ENCODE results near the gene STEEP1.
A peak's percentile ranks its signal among the peaks of the same experiment; 100 is the strongest.

STEEP1 gene

DNA sequence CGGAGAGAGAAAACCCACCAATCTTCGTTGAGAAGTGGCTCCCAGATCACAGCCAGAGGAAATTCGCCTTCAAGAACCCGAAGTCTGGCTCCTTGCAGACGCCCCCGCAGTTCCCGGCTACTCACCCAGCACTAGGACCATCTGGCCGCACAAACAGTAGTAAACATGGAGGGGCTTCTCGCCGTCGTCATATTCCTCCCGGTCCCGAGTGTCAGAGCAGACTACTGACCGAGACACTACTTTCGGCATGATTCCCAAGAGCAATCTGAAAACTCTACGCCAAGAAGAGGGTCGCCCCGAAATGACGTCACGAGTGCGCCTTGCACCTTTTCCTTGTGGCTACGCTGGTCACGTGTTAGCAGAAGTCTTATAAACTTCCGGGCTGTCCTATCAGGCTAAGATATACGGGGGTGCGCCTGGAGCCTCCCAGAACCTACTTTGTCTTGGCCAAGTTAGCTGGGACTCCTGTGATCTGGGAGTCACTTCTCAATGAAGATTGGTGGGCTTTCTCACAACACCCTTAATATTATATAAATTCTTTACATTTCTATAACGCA lies at the start of gene STEEP1:
STEEP1 (minus strand) TSS at position 303 of the 557 bp plus-strand sequence; CDS start at position 249, 54 bp downstream.
- Histone ChIP-seq H3K4me2 (ENCODE audit: low read depth, low read length, poor library complexity, severe bottlenecking) (peak within 1 kb of the TSS; percentile 91), H3K27me3 (ENCODE audit: low read length) (no peaks in the 10 kb centered on the region), H3K9me2 (replicated peaks; ENCODE audit: insufficient read depth, low read length) (no peaks in the 10 kb centered on the region), H3K9me3 (ENCODE audit: insufficient read depth, low read length) (no peaks in the 10 kb centered on the region), H3F3A (ENCODE audit: insufficient read depth) (no peaks in the 10 kb centered on the region; the same call in 1 of the 2 replicates), H3K9ac (ENCODE audit: low read length) (peak within 1 kb of the TSS; percentile 70), H2AFZ (ENCODE audit: low read depth, low read length, severe bottlenecking) (no peak within 1 kb of the TSS), H3K4me3 (ENCODE audit: insufficient read depth, low read length, poor library complexity, severe bottlenecking) (peak within 1 kb of the TSS; percentile 87), H3K36me3 (ENCODE audit: low read length) (no peaks in the 10 kb centered on the region), H3K27ac (ENCODE audit: low read depth, low read length) (no peak within 1 kb of the TSS), H4K20me1 (ENCODE audit: low read depth, low read length) (no peaks in the 10 kb centered on the region), H3K79me2 (ENCODE audit: insufficient read depth, low read length) (peaks cover 9% of the 10 kb centered on the region)
- TF ChIP-seq EZH2phosphoT487 (conservative IDR thresholded peaks at IDR 0.05; ENCODE audit: low read length) = no peak
- TF ChIP-seq, protein P1, sequence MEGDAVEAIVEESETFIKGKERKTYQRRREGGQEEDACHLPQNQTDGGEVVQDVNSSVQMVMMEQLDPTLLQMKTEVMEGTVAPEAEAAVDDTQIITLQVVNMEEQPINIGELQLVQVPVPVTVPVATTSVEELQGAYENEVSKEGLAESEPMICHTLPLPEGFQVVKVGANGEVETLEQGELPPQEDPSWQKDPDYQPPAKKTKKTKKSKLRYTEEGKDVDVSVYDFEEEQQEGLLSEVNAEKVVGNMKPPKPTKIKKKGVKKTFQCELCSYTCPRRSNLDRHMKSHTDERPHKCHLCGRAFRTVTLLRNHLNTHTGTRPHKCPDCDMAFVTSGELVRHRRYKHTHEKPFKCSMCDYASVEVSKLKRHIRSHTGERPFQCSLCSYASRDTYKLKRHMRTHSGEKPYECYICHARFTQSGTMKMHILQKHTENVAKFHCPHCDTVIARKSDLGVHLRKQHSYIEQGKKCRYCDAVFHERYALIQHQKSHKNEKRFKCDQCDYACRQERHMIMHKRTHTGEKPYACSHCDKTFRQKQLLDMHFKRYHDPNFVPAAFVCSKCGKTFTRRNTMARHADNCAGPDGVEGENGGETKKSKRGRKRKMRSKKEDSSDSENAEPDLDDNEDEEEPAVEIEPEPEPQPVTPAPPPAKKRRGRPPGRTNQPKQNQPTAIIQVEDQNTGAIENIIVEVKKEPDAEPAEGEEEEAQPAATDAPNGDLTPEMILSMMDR (IDR thresholded peaks at IDR 0.05; ENCODE audit: insufficient read depth, low read length, poor library complexity, severe bottlenecking) = no peak

GRCh38 chrX:119614776-119615175 lies 49.6 kb upstream of the STEEP1 start:
- Histone ChIP-seq H3F3A (ENCODE audit: insufficient read depth) (peaks cover 18% of the 10 kb centered on the region), H2AFZ (ENCODE audit: low read depth, low read length, severe bottlenecking) (no peak overlapping the region), H3K27ac (ENCODE audit: low read depth, low read length) (no peak overlapping the region), H4K20me1 (ENCODE audit: low read depth, low read length) (no peaks in the 10 kb centered on the region), H3K36me3 (ENCODE audit: low read length) (no peaks in the 10 kb centered on the region), H3K9me2 (replicated peaks; ENCODE audit: insufficient read depth, low read length) (no peaks in the 10 kb centered on the region), H3K9ac (ENCODE audit: low read length) (no peak overlapping the region), H3K27me3 (ENCODE audit: low read length) (no peaks in the 10 kb centered on the region), H3K79me2 (ENCODE audit: insufficient read depth, low read length) (no peaks in the 10 kb centered on the region), H3K4me2 (ENCODE audit: low read depth, low read length, poor library complexity, severe bottlenecking) (no peak overlapping the region), H3K4me3 (ENCODE audit: insufficient read depth, low read length, poor library complexity, severe bottlenecking) (no peak overlapping the region), H3K9me3 (ENCODE audit: insufficient read depth, low read length) (no peaks in the 10 kb centered on the region)
- TF ChIP-seq EZH2phosphoT487 (conservative IDR thresholded peaks at IDR 0.05; ENCODE audit: low read length) = no peak
- TF ChIP-seq, protein P1 (IDR thresholded peaks at IDR 0.05; ENCODE audit: insufficient read depth, low read length, poor library complexity, severe bottlenecking) = no peak

DNA sequence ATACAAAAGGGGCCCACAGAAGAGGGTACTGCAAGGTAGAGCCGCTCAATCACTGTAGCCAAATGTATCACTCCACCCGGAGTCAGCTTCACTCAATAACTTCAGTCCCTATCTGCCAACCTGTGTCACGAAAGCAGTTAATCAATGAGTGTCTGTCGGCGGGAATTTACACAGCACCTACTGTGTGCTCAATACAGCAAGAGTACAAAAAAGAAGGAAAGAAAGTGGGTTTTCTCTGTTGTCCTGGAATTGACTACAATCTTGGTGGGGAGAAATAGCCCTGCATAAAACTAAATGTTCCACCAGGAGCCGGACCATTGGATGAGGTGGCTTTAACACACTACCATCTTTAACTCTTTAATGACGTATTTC lies 41.8 kb upstream of the STEEP1 start:
- H3K36me3 ChIP-seq (ENCODE audit: low read length) = no peaks in the 10 kb centered on the region
- 0 out of 2 replicates have a peak, but pooled peaks cover 5% of the 10 kb centered on the region for H4K20me1 ChIP-seq (ENCODE audit: low read depth, low read length)
- H2AFZ ChIP-seq (ENCODE audit: low read depth, low read length, severe bottlenecking) = peak overlapping the region; percentile 18
- peak overlapping the region; percentile 79 for H3K4me2 ChIP-seq (ENCODE audit: low read depth, low read length, poor library complexity, severe bottlenecking)
- H3K9me2 ChIP-seq (replicated peaks; ENCODE audit: insufficient read depth, low read length) = no peaks in the 10 kb centered on the region
- no peaks in the 10 kb centered on the region for H3K27me3 ChIP-seq (ENCODE audit: low read length)
- no peaks in the 10 kb centered on the region for H3K9me3 ChIP-seq (ENCODE audit: insufficient read depth, low read length)
- peak overlapping the region; percentile 95 for H3K9ac ChIP-seq (ENCODE audit: low read length)
- TF ChIP-seq, protein P1 (IDR thresholded peaks at IDR 0.05; ENCODE audit: insufficient read depth, low read length, poor library complexity, severe bottlenecking) = no peak
- TF ChIP-seq EZH2phosphoT487 (conservative IDR thresholded peaks at IDR 0.05; ENCODE audit: low read length) = no peak
- peaks cover 42% of the 10 kb centered on the region for H3K79me2 ChIP-seq (ENCODE audit: insufficient read depth, low read length)
- H3F3A ChIP-seq (ENCODE audit: insufficient read depth) = no peaks in the 10 kb centered on the region
- peak overlapping the region; percentile 86 for H3K4me3 ChIP-seq (ENCODE audit: insufficient read depth, low read length, poor library complexity, severe bottlenecking)
- H3K27ac ChIP-seq (ENCODE audit: low read depth, low read length) = no peak overlapping the region

Data from SU-DHL-6 (cell line).